ENCODE data around the gene ILK. TPM values are rescaled to one million over a fixed set of nuclear protein-coding genes. Genes with fewer than 3 reads are reported as not detected.

ILK gene
- total RNA-seq, 1 donor from 2014 or later: 128 TPM

DNA sequence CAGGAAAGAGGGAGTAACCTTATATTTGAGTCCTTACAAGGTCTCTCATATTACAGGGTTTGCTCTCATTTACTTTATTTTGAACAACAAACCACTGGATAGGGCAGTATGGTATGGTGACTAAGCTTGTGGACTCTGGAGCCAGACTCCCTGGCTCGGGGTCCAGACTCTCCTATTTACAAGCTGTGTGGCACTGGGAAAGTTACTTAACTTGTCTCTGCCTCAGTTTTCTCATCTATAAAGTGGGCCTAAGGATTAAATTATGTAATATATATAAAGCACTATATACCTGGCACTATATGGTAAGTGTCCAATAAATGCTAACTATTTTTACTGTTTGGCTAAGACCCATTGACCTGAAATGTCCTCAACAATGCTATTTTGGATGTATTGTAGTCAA is 53.8 kb downstream of the ILK start:
- DNase-seq (no peak), ATAC-seq (ENCODE audit: low read depth) (no peak)
- TF ChIP-seq, protein P1, sequence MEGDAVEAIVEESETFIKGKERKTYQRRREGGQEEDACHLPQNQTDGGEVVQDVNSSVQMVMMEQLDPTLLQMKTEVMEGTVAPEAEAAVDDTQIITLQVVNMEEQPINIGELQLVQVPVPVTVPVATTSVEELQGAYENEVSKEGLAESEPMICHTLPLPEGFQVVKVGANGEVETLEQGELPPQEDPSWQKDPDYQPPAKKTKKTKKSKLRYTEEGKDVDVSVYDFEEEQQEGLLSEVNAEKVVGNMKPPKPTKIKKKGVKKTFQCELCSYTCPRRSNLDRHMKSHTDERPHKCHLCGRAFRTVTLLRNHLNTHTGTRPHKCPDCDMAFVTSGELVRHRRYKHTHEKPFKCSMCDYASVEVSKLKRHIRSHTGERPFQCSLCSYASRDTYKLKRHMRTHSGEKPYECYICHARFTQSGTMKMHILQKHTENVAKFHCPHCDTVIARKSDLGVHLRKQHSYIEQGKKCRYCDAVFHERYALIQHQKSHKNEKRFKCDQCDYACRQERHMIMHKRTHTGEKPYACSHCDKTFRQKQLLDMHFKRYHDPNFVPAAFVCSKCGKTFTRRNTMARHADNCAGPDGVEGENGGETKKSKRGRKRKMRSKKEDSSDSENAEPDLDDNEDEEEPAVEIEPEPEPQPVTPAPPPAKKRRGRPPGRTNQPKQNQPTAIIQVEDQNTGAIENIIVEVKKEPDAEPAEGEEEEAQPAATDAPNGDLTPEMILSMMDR (IDR thresholded peaks at IDR 0.05): no peak
- intact Hi-C loops (cut with micrococcal nuclease): no loop called here
- Mint-ChIP-seq H3K27me3 (peaks cover 6% of the 10 kb centered on the region), H3K4me1 (peaks cover 3% of the 10 kb centered on the region), H3K4me3 (peak overlapping the region; percentile 71), H3K9me3 (no peaks in the 10 kb centered on the region), H3K27ac (no peak overlapping the region), H3K36me3 (ENCODE audit: low read depth) (no peaks in the 10 kb centered on the region)
- POLR2A ChIA-PET: interaction anchor here (0.6 kb wide), 1 partner anchor 13 kb away, joined by 3 read pairs; no protein-coding TSS in a partner anchor
- CTCF ChIA-PET: interaction anchor here (1.0 kb wide), 1 partner anchor 11 kb away, joined by 3 read pairs; no protein-coding TSS in a partner anchor

DNA sequence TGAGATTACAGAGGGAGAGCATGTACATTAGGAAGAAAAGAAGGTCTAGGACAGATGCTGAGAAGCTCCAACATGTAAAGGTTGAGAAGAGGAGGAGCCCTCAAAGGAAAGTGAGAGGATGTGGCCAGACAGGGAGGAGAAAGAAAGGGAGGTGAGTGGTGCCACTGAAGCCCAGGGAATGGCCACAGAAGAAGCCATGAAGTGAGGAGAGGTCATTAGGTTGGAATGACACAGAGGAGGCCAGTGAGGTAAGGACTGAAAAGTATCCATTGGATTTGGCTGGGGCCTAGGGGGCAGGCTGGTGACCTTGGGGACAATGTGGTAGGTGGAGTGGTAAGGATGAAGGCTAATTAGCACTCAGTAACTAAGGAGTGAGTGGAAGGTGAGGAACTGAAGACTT is 55.1 kb downstream of the ILK start:
- DNase-seq (no peak), ATAC-seq (ENCODE audit: low read depth) (no peak)
- CTCF ChIA-PET: interaction anchor here (1.0 kb wide), 1 partner anchor 9 kb away, joined by 3 read pairs; no protein-coding TSS in a partner anchor
- H3K27ac Mint-ChIP-seq: no peak overlapping the region
- intact Hi-C loops (cut with micrococcal nuclease): no loop called here
- POLR2A ChIA-PET: interaction anchor here (0.7 to 1.4 kb wide), 2 partner anchors 12 to 47 kb away, joined by 3 to 4 read pairs; partner anchors contain the start of gene TAF10
- TF ChIP-seq, protein P1 (IDR thresholded peaks at IDR 0.05): no peak
- no peaks in the 10 kb centered on the region for H3K36me3 Mint-ChIP-seq (ENCODE audit: low read depth)
- peaks cover 6% of the 10 kb centered on the region for H3K27me3 Mint-ChIP-seq
- no peak overlapping the region for H3K4me3 Mint-ChIP-seq
- no peaks in the 10 kb centered on the region for H3K9me3 Mint-ChIP-seq
- peaks cover 3% of the 10 kb centered on the region for H3K4me1 Mint-ChIP-seq

Other genes starting within 250 kb of the ILK start
- gene SMPD1, start 213.3 kb upstream of the ILK start, total RNA-seq: 14.1 and 16.9 TPM in 2 replicates
- gene APBB1, start 184.7 kb upstream of the ILK start, total RNA-seq: 20.6 and 22.1 TPM in 2 replicates
- gene HPX, start 162.8 kb upstream of the ILK start, total RNA-seq: 0.40 TPM in 1 of 2 replicates, not detected in the other
- 8.3 and 9.0 TPM in 2 replicates for gene TRIM3, start 129.8 kb upstream of the ILK start, total RNA-seq
- 40.6 and 43.1 TPM in 2 replicates for gene ARFIP2, start 122.4 kb upstream of the ILK start, total RNA-seq
- gene TIMM10B, start 122.3 kb upstream of the ILK start, total RNA-seq: 48.0 and 60.0 TPM in 2 replicates
- 26.7 and 42.6 TPM in 2 replicates for gene DNHD1, start 106.5 kb upstream of the ILK start, total RNA-seq
- 29.1 and 30.5 TPM in 2 replicates for gene RRP8, start 158 bp upstream of the ILK start, total RNA-seq
- 149 and 154 TPM in 2 replicates for gene TAF10, start 8.4 kb downstream of the ILK start, total RNA-seq
- 98.2 and 123 TPM in 2 replicates for gene TPP1, start 15.6 kb downstream of the ILK start, total RNA-seq
- gene DCHS1, start 52.0 kb downstream of the ILK start, total RNA-seq: 0.17 and 0.22 TPM in 2 replicates
- 34.1 and 34.2 TPM in 2 replicates for gene MRPL17, start 79.6 kb downstream of the ILK start, total RNA-seq
- 0.07 TPM in 1 of 2 replicates, not detected in the other for gene OR2AG2, start 168.2 kb downstream of the ILK start, total RNA-seq
- not detected in 2 replicates for gene OR2AG1, start 179.2 kb downstream of the ILK start, total RNA-seq
- gene OR6A2, start 195.9 kb downstream of the ILK start, total RNA-seq: 0.18 and 0.20 TPM in 2 replicates
- gene OR10A5, start 241.9 kb downstream of the ILK start, total RNA-seq: not detected in 2 replicates

All from activated B cell treated with CpG ODN at 0.5 μM for 24 hours (primary cell).